ENCODE measurements around the gene SORL1.

DNA sequence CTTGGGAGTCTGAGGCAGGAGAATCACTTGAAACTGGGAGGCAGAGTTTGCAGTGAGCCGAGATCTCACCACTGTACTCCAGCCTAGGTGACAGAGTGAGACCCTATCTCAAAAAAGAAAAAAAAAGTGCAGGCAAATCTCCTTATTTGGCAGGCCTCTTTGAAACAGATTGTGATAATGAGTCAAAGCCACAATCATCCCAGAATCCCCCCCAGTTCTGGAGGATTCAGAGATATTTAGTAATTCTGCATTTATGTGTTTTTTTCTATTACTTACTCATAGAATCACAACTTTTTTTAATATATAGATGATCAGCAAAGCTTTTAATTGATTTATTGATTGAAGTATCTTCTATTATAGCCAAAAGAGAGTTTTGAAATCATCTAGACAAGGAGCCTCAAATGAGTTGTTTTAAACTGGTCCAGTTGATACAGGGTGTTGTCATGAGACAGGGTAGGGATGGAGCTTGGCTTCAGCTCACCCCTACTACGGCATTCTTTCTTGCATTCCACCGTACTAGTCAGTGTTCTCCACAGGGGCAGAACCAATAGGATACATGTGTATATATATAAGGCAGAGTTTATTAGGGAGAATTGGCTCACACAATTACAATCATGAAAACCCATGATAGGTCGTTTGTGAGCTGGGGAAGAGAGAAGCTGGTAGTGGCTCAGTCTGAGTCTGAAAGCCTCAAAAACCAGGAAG lies 39.3 kb upstream of the SORL1 start:
- TF ChIP-seq CTCF (IDR thresholded peaks at IDR 0.05; ENCODE audit: low read length) (no peak), EZH2 (IDR thresholded peaks at IDR 0.05; ENCODE audit: borderline replicate concordance, low read length) (no peak)
